Kidney (tissue), 14 donors: ENCODE data around the gene PAX3. TPM values are rescaled to one million over a fixed set of nuclear protein-coding genes. Genes with fewer than 3 reads are reported as not detected.

Experiments
- DNase-seq, 5 donors: peaks; one replicate each; pipeline ENCODE4 v3.0.0-alpha.2; 2013 to 2020
- FAIRE-seq: peaks from 2 replicates; lab custom pipeline; 2012; peaks lifted over from hg19 to GRCh38; lab: Jason Lieb, UNC
- H3K27ac ChIP-seq, 2 donors: one replicate each; pipeline ENCODE4 v1.7.0; 2013; ENCODE audit warnings: low read depth in 2 of 2, low read length in 2 of 2, inconsistent platforms in 1 of 2
- H3K27me3 ChIP-seq: one replicate; pipeline ENCODE4 v1.7.1; 2013; ENCODE audit warnings: low read length, inconsistent platforms; ENCODE audit not compliant: control insufficient read depth, insufficient read depth
- H3K36me3 ChIP-seq, 3 donors: one replicate each; pipeline versions ENCODE4 v1.7.0 to v1.7.1; 2013; ENCODE audit warnings: low read length in 3 of 3, control low read depth in 1 of 3, inconsistent platforms in 1 of 3; ENCODE audit not compliant: insufficient read depth in 3 of 3, control insufficient read depth in 2 of 3
- H3K4me1 ChIP-seq, 3 donors: one replicate each; pipeline versions ENCODE4 v1.7.0 to v1.7.1; 2013; ENCODE audit warnings: low read length in 3 of 3, inconsistent platforms in 1 of 3, low read depth in 1 of 3; ENCODE audit not compliant: control insufficient read depth in 2 of 3, insufficient read depth in 2 of 3
- H3K4me3 ChIP-seq, 3 donors: one replicate each; pipeline versions ENCODE4 v1.7.0 to v1.8.1; 2013; ENCODE audit warnings: low read length in 3 of 3, control low read depth in 1 of 3, inconsistent platforms in 1 of 3
- H3K9ac ChIP-seq, 3 donors: one replicate each; pipeline versions ENCODE4 v1.7.0 to v1.7.1; 2013; ENCODE audit warnings: low read length in 3 of 3, control low read depth in 1 of 3, inconsistent platforms in 1 of 3
- H3K9me3 ChIP-seq, 3 donors: one replicate each; pipeline versions ENCODE4 v1.7.0 to v1.7.1; 2013; ENCODE audit warnings: low read length in 3 of 3, control low read depth in 1 of 3, inconsistent platforms in 1 of 3; ENCODE audit not compliant: control insufficient read depth in 2 of 3, insufficient read depth in 1 of 3
- CTCF ChIP-seq: IDR thresholded peaks from 3 replicates; pipeline ENCODE4 v1.5.1; 2012; ENCODE audit warnings: mild to moderate bottlenecking, moderate library complexity, borderline replicate concordance; ENCODE audit not compliant: insufficient read depth; ENCODE audit errors: extremely low read depth
- intact Hi-C: fragments of 100-400 bp; cut with DNase I; formaldehyde crosslinking; loops from one replicate; pipeline ENCODE4 v1.11.1; 2022
- polyA plus RNA-seq: library from polyadenylated mRNA; stranded (reverse); fragments of 350-450 nt; fragmentation: Illumina TruSeq; extraction: RNeasy Lipid Tissue Mini Kit (QIAGEN cat#74804); gene quantifications from one replicate; pipeline ENCODE4 v1.2.3, GENCODE V29; 2014; ENCODE audit warnings: low read depth, low replicate concordance; ENCODE audit not compliant: insufficient read depth
- total RNA-seq: library from RNA; stranded (reverse); fragmentation: NEBNext Ultra II Directional; extraction: Animal tissue kit (Norgen Biotek cat#: 25700); gene quantifications from one replicate; pipeline ENCODE4 v1.2.1, GENCODE V29; 2021
- donor health status: control.
- donor health status: control.
- donor health status: control.
- donor health status: control.
- donor health status: control.
- donor health status: DM: yes; HTN: yes; CAD: no.
- donor health status: Normal renal cell carcinoma (clear cell type).

Gene PAX3
- total and polyA plus RNA-seq, 2 donors from 2014 or later: not detected

GRCh38 chr2:222287862-222288479 is 10.8 kb downstream of the PAX3 start:
- intact Hi-C loops: no loop called here
- no peak overlapping the region for H3K27ac ChIP-seq
- no peaks in the 10 kb centered on the region for H3K9me3 ChIP-seq
- peaks cover 87% of the 10 kb centered on the region for H3K27me3 ChIP-seq
- no peaks in the 10 kb centered on the region for H3K36me3 ChIP-seq
- no peaks in the 10 kb centered on the region for H3K4me1 ChIP-seq
- no peak for TF ChIP-seq CTCF
- no peak for FAIRE-seq
- H3K4me3 ChIP-seq: no peak overlapping the region
- no peak for DNase-seq
- H3K9ac ChIP-seq: no peak overlapping the region

GRCh38 chr2:222284466-222284865 is 14.3 kb downstream of the PAX3 start:
- H3K9ac ChIP-seq: no peak overlapping the region
- DNase-seq (no peak), FAIRE-seq (no peak)
- H3K27ac ChIP-seq: no peak overlapping the region
- peaks cover 59% of the 10 kb centered on the region for H3K27me3 ChIP-seq
- H3K4me3 ChIP-seq: no peak overlapping the region
- TF ChIP-seq CTCF: no peak
- intact Hi-C loops: no loop called here
- H3K9me3 ChIP-seq: no peaks in the 10 kb centered on the region
- H3K36me3 ChIP-seq: no peaks in the 10 kb centered on the region
- H3K4me1 ChIP-seq: no peaks in the 10 kb centered on the region

DNA sequence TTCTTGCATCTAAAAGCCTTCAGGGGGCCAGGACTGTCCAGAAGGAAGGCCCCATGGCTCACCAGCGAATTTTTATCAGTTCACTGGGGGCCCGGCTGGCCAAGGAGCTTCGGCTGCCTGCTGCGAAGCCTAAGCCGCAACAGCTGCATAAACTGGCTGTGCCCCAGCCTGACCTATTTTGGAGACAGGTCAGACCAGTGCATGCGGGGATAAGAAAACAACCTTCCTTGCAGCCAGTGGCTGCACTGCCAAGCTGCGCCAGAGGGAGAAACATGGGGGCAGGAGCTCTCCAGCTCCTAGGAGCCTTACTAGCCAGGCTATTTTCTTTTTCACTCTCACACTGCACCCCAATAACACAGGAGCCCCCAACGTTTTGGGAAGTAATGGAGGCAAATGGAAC is 15.2 kb downstream of the PAX3 start:
- Histone ChIP-seq H3K4me3 (no peak overlapping the region), H3K4me1 (no peaks in the 10 kb centered on the region), H3K9ac (no peak overlapping the region), H3K9me3 (no peaks in the 10 kb centered on the region), H3K27ac (no peak overlapping the region), H3K36me3 (no peaks in the 10 kb centered on the region), H3K27me3 (peaks cover 51% of the 10 kb centered on the region)
- intact Hi-C loops: no loop called here
- FAIRE-seq: no peak
- DNase-seq: no peak
- no peak for TF ChIP-seq CTCF

- FAIRE-seq (no peak), DNase-seq (no peak)
- Histone ChIP-seq H3K4me1 (no peaks in the 10 kb centered on the region), H3K4me3 (no peak overlapping the region), H3K9ac (no peak overlapping the region), H3K27ac (no peak overlapping the region), H3K36me3 (no peaks in the 10 kb centered on the region), H3K9me3 (no peaks in the 10 kb centered on the region), H3K27me3 (peaks cover 35% of the 10 kb centered on the region)
- intact Hi-C loops: no loop called here
- TF ChIP-seq CTCF: no peak
Measured at GRCh38 chr2:222281506-222281905, 17.3 kb downstream of the PAX3 start.
